HepG2 (cell line): Measurements from ENCODE around the gene RARS2. TPM values are rescaled to one million over a fixed set of nuclear protein-coding genes. Genes with fewer than 3 reads are reported as not detected.

Source experiments
- ATAC-seq: fragments of 200-7000 bp; cut with Tn5 transposase; 3 replicates; pipeline ENCODE4 v1.9.1; 2020; ENCODE audit warnings: mild to moderate bottlenecking, moderate library complexity
- BruUV-seq: library from RNA; stranded (reverse); fragments of 400-500 nt; replicated peaks from 2 replicates; lab custom pipeline; 2021; lab: Mats Ljungman, UMichigan
- CTCF ChIA-PET: fragments of 300-600 bp; formaldehyde crosslinking; extraction: SDS; loops from one replicate; lab custom pipeline; 2021; ENCODE audit warnings: low total read pairs, inconsistent platforms, low intra/inter-chr PET ratio; lab: Yijun Ruan, JAX
- POLR2A ChIA-PET: fragments of 350-600 bp; sonication (Branson Sonifier 250); formaldehyde crosslinking; loops from one replicate; lab custom pipeline; 2020; ENCODE audit warnings: antibody characterized with exemption, inconsistent platforms; lab: Yijun Ruan, JAX
- DNase-seq: peaks from one replicate; pipeline ENCODE4 v3.0.0-alpha.2; 2015; ENCODE audit warnings: low spot score
- FAIRE-seq: peaks from 3 replicates; lab custom pipeline; 2011; peaks lifted over from hg19 to GRCh38; lab: Jason Lieb, UNC
- H2AFZ ChIP-seq: one replicate; pipeline ENCODE4 v1.6.1; 2011; ENCODE audit warnings: low read length, inconsistent platforms
- H3K27ac ChIP-seq: fragments of 300-600 bp; 3 replicates; pipeline ENCODE4 v1.8.0; 2011; ENCODE audit warnings: mixed run types, mild to moderate bottlenecking, mixed read lengths, low read length, inconsistent platforms; ENCODE audit not compliant: insufficient read depth; ENCODE audit errors: extremely low read length
- H3K27me3 ChIP-seq, 2 experiments: fragments of 200-600 bp in 1 of 2; 2 replicates in 1 of 2; 3 replicates in 1 of 2; pipeline versions ENCODE4 v1.6.0 to v1.8.0; 2011; ENCODE audit warnings: low read length in 2 of 2, mild to moderate bottlenecking in 2 of 2, moderate library complexity in 2 of 2, inconsistent platforms in 1 of 2; ENCODE audit not compliant: insufficient read depth in 2 of 2, control insufficient read depth in 1 of 2
- H3K36me3 ChIP-seq, 2 experiments: fragments of 200-600 bp in 1 of 2; replicated peaks in 1 of 2; 2 replicates in 1 of 2; 3 replicates in 1 of 2; pipeline versions ENCODE4 v1.5.1 to v1.8.0; 2011; ENCODE audit warnings: low read length in 2 of 2, inconsistent platforms in 1 of 2; ENCODE audit not compliant: insufficient read depth in 2 of 2, control insufficient read depth in 1 of 2
- H3K4me1 ChIP-seq: 2 replicates; pipeline ENCODE4 v1.5.1; 2012; ENCODE audit warnings: low read length, inconsistent platforms; ENCODE audit not compliant: insufficient read depth
- H3K4me2 ChIP-seq: 2 replicates; pipeline ENCODE4 v1.6.0; 2011; ENCODE audit warnings: low read depth, low read length, inconsistent platforms
- H3K4me3 ChIP-seq, 3 experiments: fragments of 200-600 bp in 1 of 3; sonication (generic), shearing (Covaris generic) in 1 of 3; replicated peaks in 1 of 3; 2 replicates each; pipeline ENCODE4 v1.5.1; 2011 to 2016; ENCODE audit warnings: low read length in 3 of 3, inconsistent platforms in 2 of 3, low read depth in 2 of 3, mild to moderate bottlenecking in 2 of 3, control low read depth in 1 of 3, mixed read lengths in 1 of 3; ENCODE audit not compliant: insufficient read depth in 1 of 3
- H3K79me2 ChIP-seq: one replicate; pipeline ENCODE4 v1.6.1; 2011; ENCODE audit warnings: low read length, inconsistent platforms; ENCODE audit not compliant: insufficient read depth
- H3K9ac ChIP-seq: 2 replicates; pipeline ENCODE4 v1.6.0; 2011; ENCODE audit warnings: mild to moderate bottlenecking, low read depth, low read length, inconsistent platforms; ENCODE audit not compliant: insufficient read depth
- H3K9me3 ChIP-seq: 2 replicates; pipeline ENCODE4 v1.5.1; 2012; ENCODE audit warnings: mild to moderate bottlenecking, low read length
- H4K20me1 ChIP-seq: 2 replicates; pipeline ENCODE4 v1.6.0; 2011; ENCODE audit warnings: inconsistent platforms, mild to moderate bottlenecking, low read length, moderate library complexity; ENCODE audit not compliant: insufficient read depth
- GATAD1 ChIP-seq: IDR thresholded peaks from 2 replicates; pipeline ENCODE4 v1.6.1; 2016; ENCODE audit warnings: missing genetic modification reagents, missing compliant biosample characterization
- MIER3 ChIP-seq: IDR thresholded peaks from 2 replicates; pipeline ENCODE4 v1.6.1; 2016; ENCODE audit warnings: missing compliant biosample characterization, borderline replicate concordance
- NFE2 ChIP-seq: sonication (generic); formaldehyde crosslinking; IDR thresholded peaks from 2 replicates; pipeline ENCODE4 v1.4.0; 2020; ENCODE audit warnings: missing genetic modification reagents
- RBAK ChIP-seq: sonication (generic); formaldehyde crosslinking; IDR thresholded peaks from 2 replicates; pipeline ENCODE4 v1.5.1; 2020; ENCODE audit warnings: mild to moderate bottlenecking, missing genetic modification reagents
- ZNF121 ChIP-seq: sonication (generic); formaldehyde crosslinking; IDR thresholded peaks from 2 replicates; pipeline ENCODE4 v1.5.0; 2020; ENCODE audit warnings: mild to moderate bottlenecking, missing genetic modification reagents
- WGBS: methylation state at CpG from one replicate; pipeline ENCODE4 v1.1.6; 2017; ENCODE audit warnings: low lambda C conversion rate; 5-methylcytosine and 5-hydroxymethylcytosine counted together
- in situ Hi-C: cut with HindIII; loops from 2 replicates; pipeline ENCODE4 v1.10.0; 2017; ENCODE audit warnings: low pct_unique_long_range_greater_than_20kb; ENCODE audit not compliant: extremely low pct_ligation_motif_present
- intact Hi-C: fragments of 100-400 bp; cut with micrococcal nuclease; formaldehyde crosslinking; loops from one replicate; pipeline ENCODE4 v1.10.0; 2022; ENCODE audit not compliant: unreplicated experiment
- polyA plus RNA-seq, 8 experiments: library from polyadenylated mRNA; depleted of rRNA in 3 of 8; stranded (reverse) in 7 of 8; unstranded in 1 of 8; fragments of >200 nt; fragmentation: Illumina TruSeq in 4 of 8; extraction: Trizol in 4 of 8; gene quantifications; 2 replicates each; pipeline versions ENCODE4 v1.2.1 to v1.2.3, GENCODE V29; 2011 to 2016; ENCODE audit warnings: low read depth in 4 of 8, missing spikeins in 1 of 8, mixed read lengths in 1 of 8; ENCODE audit not compliant: insufficient read depth in 1 of 8
- total RNA-seq, 5 experiments: library from RNA; depleted of rRNA; stranded (reverse); fragments of >200 nt; fragmentation: Illumina TruSeq; extraction: Trizol; gene quantifications; 2 replicates each; pipeline ENCODE4 v1.2.3, GENCODE V29; 2016; ENCODE audit warnings: low read depth in 1 of 5
- TF ChIP-seq, protein P1 (sequence below): sonication (generic); formaldehyde crosslinking; IDR thresholded peaks from 2 replicates; pipeline ENCODE4 v1.5.0; 2020; ENCODE audit warnings: missing genetic modification reagents

Gene RARS2
- total and polyA plus RNA-seq, 2 of the 13 experiments (the other 11 are each of a cell fraction or from before 2014, with no cell fraction given), result 23.4 to 80.1 TPM

DNA sequence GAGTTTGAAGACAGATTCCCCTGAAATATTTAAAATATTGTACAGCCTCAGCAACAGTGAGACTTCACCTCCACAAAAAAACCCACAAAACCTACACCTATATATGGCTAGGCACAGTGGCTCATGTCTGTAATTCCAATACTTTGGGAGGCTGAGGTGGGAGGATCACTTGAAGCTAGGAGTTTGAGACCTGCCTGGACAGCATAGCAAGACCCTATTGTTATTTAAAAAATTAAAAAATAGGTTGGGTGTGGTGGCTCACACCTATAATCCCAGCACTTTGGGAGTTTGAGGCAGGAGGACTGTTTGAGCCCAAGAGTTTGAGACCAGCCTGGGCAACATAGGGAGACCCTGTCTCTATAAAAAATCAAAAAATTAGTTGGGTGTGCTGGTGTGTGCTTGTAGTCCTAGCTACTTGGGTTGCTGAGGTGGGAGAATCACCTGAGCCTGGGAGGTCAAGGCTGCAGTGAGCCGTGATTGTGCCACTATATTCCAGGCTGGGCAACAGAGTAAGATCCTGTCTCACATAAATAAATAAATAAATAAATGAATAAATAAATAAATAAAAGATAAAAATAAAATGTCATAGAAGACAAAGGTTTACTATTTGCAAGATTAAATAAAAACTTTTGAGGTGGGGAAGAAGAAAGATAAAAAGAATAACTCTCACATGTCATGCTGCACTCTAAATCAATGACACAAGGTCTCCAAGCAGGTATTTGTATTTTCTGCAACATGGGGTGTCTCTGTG is 51.1 kb downstream of the RARS2 start:
- Histone ChIP-seq H3K27me3 (no peaks in the 10 kb centered on the region), H3K79me2 (peaks cover 4% of the 10 kb centered on the region), H3K27ac (no peak overlapping the region), H3K4me1 (peaks cover 39% of the 10 kb centered on the region), H3K9ac (no peak overlapping the region), H4K20me1 (no peaks in the 10 kb centered on the region), H2AFZ (no peak overlapping the region), H3K4me2 (no peak overlapping the region), H3K36me3 (peaks cover 0 to 36% of the 10 kb centered on the region in 2 experiments; a peak in 4 of 5 replicates), H3K9me3 (no peaks in the 10 kb centered on the region), H3K4me3 (no peak overlapping the region)
- ChIA-PET CTCF (no interaction called here), POLR2A (no interaction called here)
- in situ Hi-C loops, result no loop called here
- intact Hi-C loops, result loop anchor here (5.0 kb wide), 1 partner anchor 134 kb away; no protein-coding TSS in a partner anchor
- TF ChIP-seq RBAK, result no peak
- peak; percentile 77 for TF ChIP-seq ZNF121 (CRISPR knock-in tag)
- TF ChIP-seq NFE2 (CRISPR knock-in tag), result no peak
- no peak for TF ChIP-seq GATAD1 (CRISPR knock-in tag)
- TF ChIP-seq MIER3 (CRISPR knock-in tag), result no peak
- TF ChIP-seq, protein P1, sequence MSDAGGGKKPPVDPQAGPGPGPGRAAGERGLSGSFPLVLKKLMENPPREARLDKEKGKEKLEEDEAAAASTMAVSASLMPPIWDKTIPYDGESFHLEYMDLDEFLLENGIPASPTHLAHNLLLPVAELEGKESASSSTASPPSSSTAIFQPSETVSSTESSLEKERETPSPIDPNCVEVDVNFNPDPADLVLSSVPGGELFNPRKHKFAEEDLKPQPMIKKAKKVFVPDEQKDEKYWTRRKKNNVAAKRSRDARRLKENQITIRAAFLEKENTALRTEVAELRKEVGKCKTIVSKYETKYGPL, result no peak
- no TSS peak for BruUV-seq
- WGBS, result 100% methylated on average over 1 of the region's 1 CpG
- no peak for FAIRE-seq
- ATAC-seq, result no peak
- no peak for DNase-seq
